BE2C (cell line): ENCODE measurements around the gene XG.
"Not testable (repeated sequence)": the region's sequence is repeated elsewhere in the genome, so short reads cannot be mapped to it uniquely, and the experiment has no call there.

Source experiments
- DNase-seq: peaks from one replicate; pipeline ENCODE4 v3.0.0-alpha.2; 2020
- H3K27me3 ChIP-seq: fragments of 250-450 bp; sonication (Bioruptor Pico); 2 replicates; pipeline ENCODE4 v1.5.1; 2020; ENCODE audit warnings: mild to moderate bottlenecking
- H3K36me3 ChIP-seq: fragments of 250-450 bp; sonication (Bioruptor Pico); 2 replicates; pipeline ENCODE4 v1.5.1; 2020; ENCODE audit warnings: mild to moderate bottlenecking
- H3K4me1 ChIP-seq: fragments of 250-450 bp; sonication (Bioruptor Pico); 2 replicates; pipeline ENCODE4 v1.5.1; 2020
- H3K4me3 ChIP-seq: 2 replicates; pipeline ENCODE4 v1.5.1; 2011; ENCODE audit warnings: low read depth, low read length
- H3K9me3 ChIP-seq: fragments of 250-450 bp; sonication (Bioruptor Pico); 2 replicates; pipeline ENCODE4 v1.5.1; 2020
- TF ChIP-seq, protein P1 (sequence below): IDR thresholded peaks from 2 replicates; pipeline ENCODE4 v1.5.1; 2012; ENCODE audit warnings: mild to moderate bottlenecking, low read depth, low read length

XG gene

DNA sequence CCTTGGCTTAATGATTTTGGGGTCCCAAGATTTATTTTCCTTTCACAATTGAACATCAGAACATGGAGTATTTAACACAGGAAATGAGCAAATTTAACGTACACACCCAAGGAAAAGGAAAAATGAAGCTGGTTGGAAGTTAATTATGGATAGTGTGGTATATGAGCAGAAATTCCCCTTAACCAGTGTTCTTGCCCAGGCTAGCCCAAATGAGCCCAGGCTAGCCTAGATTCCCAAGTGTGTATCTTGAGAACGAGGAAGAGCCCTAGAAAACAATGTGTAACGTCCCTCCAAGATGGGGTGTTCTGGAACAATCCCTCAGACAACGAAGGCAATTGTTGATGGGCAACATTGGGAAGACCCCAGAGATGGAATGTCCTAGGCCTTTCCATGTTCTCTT is 33.7 kb downstream of the XG start:
- no peak for DNase-seq
- no peaks in the 10 kb centered on the region for H3K36me3 ChIP-seq
- no peaks in the 10 kb centered on the region for H3K9me3 ChIP-seq
- no peaks in the 10 kb centered on the region for H3K4me1 ChIP-seq
- TF ChIP-seq, protein P1, sequence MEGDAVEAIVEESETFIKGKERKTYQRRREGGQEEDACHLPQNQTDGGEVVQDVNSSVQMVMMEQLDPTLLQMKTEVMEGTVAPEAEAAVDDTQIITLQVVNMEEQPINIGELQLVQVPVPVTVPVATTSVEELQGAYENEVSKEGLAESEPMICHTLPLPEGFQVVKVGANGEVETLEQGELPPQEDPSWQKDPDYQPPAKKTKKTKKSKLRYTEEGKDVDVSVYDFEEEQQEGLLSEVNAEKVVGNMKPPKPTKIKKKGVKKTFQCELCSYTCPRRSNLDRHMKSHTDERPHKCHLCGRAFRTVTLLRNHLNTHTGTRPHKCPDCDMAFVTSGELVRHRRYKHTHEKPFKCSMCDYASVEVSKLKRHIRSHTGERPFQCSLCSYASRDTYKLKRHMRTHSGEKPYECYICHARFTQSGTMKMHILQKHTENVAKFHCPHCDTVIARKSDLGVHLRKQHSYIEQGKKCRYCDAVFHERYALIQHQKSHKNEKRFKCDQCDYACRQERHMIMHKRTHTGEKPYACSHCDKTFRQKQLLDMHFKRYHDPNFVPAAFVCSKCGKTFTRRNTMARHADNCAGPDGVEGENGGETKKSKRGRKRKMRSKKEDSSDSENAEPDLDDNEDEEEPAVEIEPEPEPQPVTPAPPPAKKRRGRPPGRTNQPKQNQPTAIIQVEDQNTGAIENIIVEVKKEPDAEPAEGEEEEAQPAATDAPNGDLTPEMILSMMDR = no peak
- H3K4me3 ChIP-seq = no peak overlapping the region
- no peaks in the 10 kb centered on the region for H3K27me3 ChIP-seq

DNA sequence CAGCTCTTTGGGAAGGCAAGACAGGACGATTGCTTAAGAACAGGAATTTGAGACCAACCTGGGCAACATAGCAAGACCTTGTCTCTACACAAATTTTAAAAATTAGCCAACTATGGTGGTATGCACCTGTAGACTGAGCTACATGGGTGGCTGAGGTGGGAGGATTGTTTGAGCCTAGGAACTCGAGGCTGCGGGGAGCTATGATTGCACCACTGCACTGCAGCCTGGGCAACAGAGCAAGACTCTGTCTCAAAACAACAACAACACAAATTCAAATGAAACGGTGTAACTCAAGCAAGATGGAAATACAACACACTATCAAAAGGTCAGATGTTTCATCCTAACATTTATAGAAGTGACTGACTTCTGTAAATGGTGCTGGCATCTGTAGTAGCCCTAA is 37.1 kb downstream of the XG start:
- Histone ChIP-seq H3K27me3 (no peaks in the 10 kb centered on the region), H3K4me3 (no peak overlapping the region), H3K36me3 (no peaks in the 10 kb centered on the region), H3K4me1 (no peaks in the 10 kb centered on the region), H3K9me3 (no peaks in the 10 kb centered on the region)
- DNase-seq = no peak
- TF ChIP-seq, protein P1 = no peak

DNA sequence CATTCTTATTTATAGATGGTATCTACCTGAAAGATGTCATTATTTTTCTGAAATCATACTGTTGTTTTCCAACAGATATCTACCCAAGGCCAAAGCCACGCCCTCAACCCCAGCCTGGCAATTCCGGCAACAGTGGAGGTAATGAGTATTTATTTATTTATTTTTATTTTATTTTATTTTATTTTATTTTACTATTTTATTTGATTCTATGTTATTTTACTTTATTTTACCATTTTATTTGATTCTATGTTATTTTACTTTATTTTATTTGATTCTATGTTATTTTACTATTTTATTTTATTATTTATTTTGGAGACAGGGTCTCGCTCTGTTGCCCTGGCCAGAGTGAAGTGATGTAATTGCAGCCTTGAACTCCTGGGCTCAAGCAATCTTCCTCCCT is 37.7 kb downstream of the XG start:
- no peak for DNase-seq

DNA sequence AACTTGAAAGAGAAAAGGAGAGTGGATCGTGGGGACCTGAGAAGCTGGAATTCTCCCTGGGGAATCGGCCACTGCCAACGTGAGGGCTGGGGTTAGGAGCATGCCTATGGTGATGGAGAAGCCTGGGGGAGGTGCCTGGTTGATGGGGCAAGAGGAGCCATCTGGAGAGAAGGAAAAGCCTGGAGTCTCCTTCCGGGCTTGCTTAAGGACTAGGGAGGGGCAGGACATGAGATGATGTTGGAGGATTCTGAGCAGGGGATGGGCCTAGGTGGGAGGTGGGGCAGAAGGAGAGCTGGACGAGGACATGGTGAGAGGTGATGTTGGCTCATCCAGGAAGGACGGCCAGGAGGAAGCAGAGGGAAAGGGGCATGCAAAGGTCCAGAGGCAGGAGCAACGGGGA is 41.9 kb downstream of the XG start:
- TF ChIP-seq, protein P1 = no peak
- Histone ChIP-seq H3K4me1 (no peaks in the 10 kb centered on the region), H3K27me3 (no peaks in the 10 kb centered on the region), H3K4me3 (no peak overlapping the region), H3K9me3 (no peaks in the 10 kb centered on the region), H3K36me3 (no peaks in the 10 kb centered on the region)
- no peak for DNase-seq

More for the DNA sequence above, 37.7 kb downstream of the XG start:
- H3K9me3 ChIP-seq = no peaks in the 10 kb centered on the region
- TF ChIP-seq, protein P1 = no peak
- no peaks in the 10 kb centered on the region for H3K27me3 ChIP-seq
- no peak overlapping the region for H3K4me3 ChIP-seq
- no peaks in the 10 kb centered on the region for H3K36me3 ChIP-seq
- H3K4me1 ChIP-seq = no peaks in the 10 kb centered on the region

DNA sequence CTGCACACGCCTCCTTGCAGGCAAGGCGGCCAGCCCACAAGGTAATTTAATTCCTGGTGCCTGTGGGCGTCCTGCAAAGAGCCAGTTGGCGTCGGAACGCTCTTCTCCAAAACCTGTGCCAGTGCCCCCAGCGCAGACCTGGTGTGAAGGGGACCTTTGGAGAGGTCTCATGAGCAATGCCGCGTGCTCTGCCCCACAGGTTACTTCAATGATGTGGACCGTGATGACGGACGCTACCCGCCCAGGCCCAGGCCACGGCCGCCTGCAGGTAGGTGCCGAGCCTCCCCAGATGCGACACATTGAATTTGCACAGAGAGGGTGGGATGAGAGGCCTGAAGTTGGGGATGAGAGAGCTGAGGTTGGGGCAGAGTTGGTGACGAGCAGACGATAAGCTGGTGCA is 42.5 kb downstream of the XG start:
- H3K27me3 ChIP-seq = no peaks in the 10 kb centered on the region
- no peaks in the 10 kb centered on the region for H3K36me3 ChIP-seq
- no peak for DNase-seq
- TF ChIP-seq, protein P1 = no peak
- no peaks in the 10 kb centered on the region for H3K4me1 ChIP-seq
- H3K9me3 ChIP-seq = no peaks in the 10 kb centered on the region
- H3K4me3 ChIP-seq = no peak overlapping the region

DNA sequence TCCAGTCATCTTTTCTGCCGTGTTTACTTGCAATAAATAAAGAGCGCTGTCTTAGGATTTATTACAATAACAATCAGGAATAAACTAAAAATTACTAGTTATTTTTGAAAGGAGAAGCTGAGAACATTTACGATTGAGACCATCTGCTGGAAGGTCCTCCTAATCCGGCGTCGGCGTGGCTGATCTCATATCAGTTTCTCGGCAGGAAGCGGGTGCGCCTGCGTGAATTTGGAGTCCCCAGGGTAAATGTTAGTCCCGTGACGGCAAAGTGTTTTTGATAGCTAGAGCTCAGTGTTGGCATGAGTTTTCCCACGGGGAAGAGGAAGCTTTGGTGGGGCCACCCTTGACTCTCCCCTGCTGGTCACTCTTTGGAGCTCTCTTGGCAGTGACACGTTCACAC is 45.0 kb downstream of the XG start:
- not testable (repeated sequence) for H3K27me3 ChIP-seq, H3K36me3 ChIP-seq, H3K9me3 ChIP-seq, H3K4me3 ChIP-seq, H3K4me1 ChIP-seq, DNase-seq

DNA sequence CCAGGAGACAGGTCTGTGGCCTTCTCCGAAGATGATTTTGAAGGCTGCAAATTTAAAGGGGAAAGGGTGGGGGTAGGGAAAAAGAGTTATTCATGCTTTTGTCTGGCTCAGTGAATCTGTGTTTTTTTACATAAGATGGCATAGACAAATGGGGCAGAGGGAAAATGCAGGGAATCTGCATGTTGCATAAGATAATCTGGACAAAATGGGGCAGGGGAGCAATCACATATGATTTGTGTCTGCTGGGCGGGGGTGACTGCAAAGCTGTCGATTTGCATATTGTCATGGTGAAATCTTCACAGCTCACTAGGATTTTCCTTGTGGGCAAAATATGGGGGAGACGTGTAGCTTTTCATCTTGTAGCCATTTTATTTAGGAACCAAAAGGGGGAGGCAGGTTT is 47.5 kb downstream of the XG start:
- Histone ChIP-seq H3K36me3 (no peaks in the 10 kb centered on the region), H3K4me3 (no peak overlapping the region), H3K27me3 (no peaks in the 10 kb centered on the region), H3K9me3 (no peaks in the 10 kb centered on the region), H3K4me1 (no peaks in the 10 kb centered on the region)
- DNase-seq = no peak
- TF ChIP-seq, protein P1 = no peak

DNA sequence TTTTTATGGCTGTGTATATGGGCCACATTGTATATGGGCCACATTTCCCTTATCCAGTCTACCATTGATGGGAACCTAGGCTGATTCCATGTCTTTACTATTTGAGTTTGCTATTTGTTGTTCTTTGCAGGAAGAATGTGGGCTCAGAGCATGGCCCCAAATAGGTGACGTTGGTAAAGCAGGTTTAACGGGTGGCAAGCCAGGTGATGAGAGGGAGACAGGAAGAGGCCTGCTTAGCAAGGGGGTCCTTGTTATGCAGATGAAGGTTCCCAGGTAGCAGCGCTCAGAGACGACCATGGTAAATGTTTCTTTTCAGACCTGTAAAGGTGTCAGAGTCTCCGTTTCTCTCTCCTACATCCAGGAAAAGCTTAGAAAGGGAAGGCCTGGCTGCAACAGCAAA is 48.1 kb downstream of the XG start:
- H3K9me3 ChIP-seq, H3K27me3 ChIP-seq, H3K36me3 ChIP-seq, DNase-seq, H3K4me1 ChIP-seq, H3K4me3 ChIP-seq: not testable (repeated sequence)
